PC-3 (cell line): ENCODE results near the gene HAND2.

Experiments
- EZH2 ChIP-seq: fragments of 300-600 bp; sonication (generic); IDR thresholded peaks from one replicate; pipeline ENCODE4 v1.6.1; 2017; ENCODE audit warnings: antibody characterized with exemption, mild to moderate bottlenecking, low read length; ENCODE audit not compliant: unreplicated experiment
- EZH2phosphoT487 ChIP-seq: fragments of 300-600 bp; sonication (generic); IDR thresholded peaks from 2 replicates; pipeline ENCODE4 v1.6.1; 2018; ENCODE audit warnings: mild to moderate bottlenecking, antibody characterized with exemption, low read length, borderline replicate concordance
- TF ChIP-seq, protein P1 (sequence below): fragments of 300-600 bp; sonication (generic); conservative IDR thresholded peaks from 2 replicates; pipeline ENCODE4 v1.5.1; 2017; ENCODE audit warnings: antibody characterized with exemption, low read depth, mild to moderate bottlenecking, low read length

DNA sequence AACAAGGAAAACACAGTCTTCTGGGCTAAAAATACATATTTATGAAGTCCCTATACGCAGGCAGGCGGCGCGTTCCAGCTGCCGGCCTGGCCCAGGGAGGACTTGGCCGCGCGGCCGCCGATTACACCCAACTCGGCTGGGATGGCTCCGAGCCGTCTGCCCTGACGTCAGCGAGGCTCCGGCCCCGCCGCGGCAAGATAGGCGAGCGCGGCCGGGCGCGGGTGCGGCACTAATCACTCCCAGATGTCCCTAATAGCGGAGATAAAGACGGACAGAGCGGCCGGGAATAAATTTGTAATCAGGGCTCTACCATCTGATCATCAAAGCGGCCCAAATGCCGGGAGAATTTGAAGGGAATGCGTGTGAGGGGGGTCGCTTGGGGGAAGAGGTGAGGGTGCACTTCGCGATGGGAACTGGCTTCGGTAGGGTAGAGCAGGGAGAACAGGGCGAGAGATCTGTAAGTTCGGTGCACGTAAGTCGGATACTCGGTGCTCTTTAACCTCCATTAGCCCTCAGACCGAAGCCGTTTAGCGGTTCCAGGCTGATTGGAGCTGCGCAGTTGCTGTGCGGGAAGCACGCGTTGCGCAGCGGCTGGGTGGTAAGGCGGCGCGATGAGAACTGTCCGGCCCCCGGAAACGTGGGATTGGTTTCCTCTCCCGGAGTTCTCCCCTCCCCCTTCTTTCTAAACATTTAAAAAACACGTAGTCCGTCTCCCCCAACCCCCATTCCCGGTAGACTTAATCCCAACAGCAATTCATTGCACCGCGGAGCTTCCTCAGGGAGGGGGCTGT, 7.7 kb downstream of the HAND2 start:
- TF ChIP-seq, protein P1, sequence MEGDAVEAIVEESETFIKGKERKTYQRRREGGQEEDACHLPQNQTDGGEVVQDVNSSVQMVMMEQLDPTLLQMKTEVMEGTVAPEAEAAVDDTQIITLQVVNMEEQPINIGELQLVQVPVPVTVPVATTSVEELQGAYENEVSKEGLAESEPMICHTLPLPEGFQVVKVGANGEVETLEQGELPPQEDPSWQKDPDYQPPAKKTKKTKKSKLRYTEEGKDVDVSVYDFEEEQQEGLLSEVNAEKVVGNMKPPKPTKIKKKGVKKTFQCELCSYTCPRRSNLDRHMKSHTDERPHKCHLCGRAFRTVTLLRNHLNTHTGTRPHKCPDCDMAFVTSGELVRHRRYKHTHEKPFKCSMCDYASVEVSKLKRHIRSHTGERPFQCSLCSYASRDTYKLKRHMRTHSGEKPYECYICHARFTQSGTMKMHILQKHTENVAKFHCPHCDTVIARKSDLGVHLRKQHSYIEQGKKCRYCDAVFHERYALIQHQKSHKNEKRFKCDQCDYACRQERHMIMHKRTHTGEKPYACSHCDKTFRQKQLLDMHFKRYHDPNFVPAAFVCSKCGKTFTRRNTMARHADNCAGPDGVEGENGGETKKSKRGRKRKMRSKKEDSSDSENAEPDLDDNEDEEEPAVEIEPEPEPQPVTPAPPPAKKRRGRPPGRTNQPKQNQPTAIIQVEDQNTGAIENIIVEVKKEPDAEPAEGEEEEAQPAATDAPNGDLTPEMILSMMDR = no peak
- TF ChIP-seq EZH2 (no peak), EZH2phosphoT487 (no peak)
